Hippocampal formation (tissue), 2 donors: Measurements from ENCODE around the gene GPR78.
A peak's percentile ranks its signal among the peaks of the same experiment; 100 is the strongest.

Experiments
- DNase-seq, 2 donors: peaks; one replicate each; lab custom pipeline; 2025; lab: John Stamatoyannopoulos, UW

Gene GPR78

GRCh38 chr4:8586671-8587468 lies 6.7 kb downstream of the GPR78 start:
- DNase-seq, result no peak

GRCh38 chr4:8587469-8588195 lies 7.4 kb downstream of the GPR78 start:
- DNase-seq, result no peak

GRCh38 chr4:8588196-8588470 lies 7.9 kb downstream of the GPR78 start:
- no peak for DNase-seq

- no peak for DNase-seq
Observed at GRCh38 chr4:8589336-8589735, 9.1 kb downstream of the GPR78 start.

GRCh38 chr4:8589823-8590545 lies 9.8 kb downstream of the GPR78 start:
- DNase-seq, result no peak

- DNase-seq, result no peak
Observed at GRCh38 chr4:8590546-8590880, 10.3 kb downstream of the GPR78 start.

GRCh38 chr4:8591114-8591513 lies 10.9 kb downstream of the GPR78 start:
- DNase-seq, result no peak

GRCh38 chr4:8591626-8592365 lies 11.6 kb downstream of the GPR78 start:
- no peak for DNase-seq

GRCh38 chr4:8592366-8593263 lies 12.4 kb downstream of the GPR78 start, which contains the start of gene CPZ:
TSS of gene CPZ (plus strand) at chr4:8592765. CDS start at chr4:8592834, 69 bp downstream.
- DNase-seq, result no peak

GRCh38 chr4:8593264-8594096 lies 13.3 kb downstream of the GPR78 start:
- DNase-seq, result no peak

- peak; percentile 10 to 59 for DNase-seq
Observed at GRCh38 chr4:8594097-8595038, 14.2 kb downstream of the GPR78 start.

- no peak for DNase-seq
Observed at GRCh38 chr4:8595237-8596087, 15.3 kb downstream of the GPR78 start.

- no peak for DNase-seq
Observed at GRCh38 chr4:8596891-8597290, 16.7 kb downstream of the GPR78 start.

GRCh38 chr4:8597319-8597718 lies 17.1 kb downstream of the GPR78 start:
- DNase-seq, result no peak

GRCh38 chr4:8597791-8598190 lies 17.6 kb downstream of the GPR78 start:
- no peak for DNase-seq

GRCh38 chr4:8598391-8599090 lies 18.3 kb downstream of the GPR78 start:
- DNase-seq, result no peak

GRCh38 chr4:8599091-8599460 lies 18.9 kb downstream of the GPR78 start:
- DNase-seq, result no peak

GRCh38 chr4:8599657-8600056 lies 19.5 kb downstream of the GPR78 start:
- DNase-seq, result no peak
